BE2C (cell line): Measurements from ENCODE around the gene HES3.

Experiments
- DNase-seq: peaks from one replicate; pipeline ENCODE4 v3.0.0-alpha.2; 2020
- H3K27me3 ChIP-seq: fragments of 250-450 bp; sonication (Bioruptor Pico); 2 replicates; pipeline ENCODE4 v1.5.1; 2020; ENCODE audit warnings: mild to moderate bottlenecking
- H3K36me3 ChIP-seq: fragments of 250-450 bp; sonication (Bioruptor Pico); 2 replicates; pipeline ENCODE4 v1.5.1; 2020; ENCODE audit warnings: mild to moderate bottlenecking
- H3K4me1 ChIP-seq: fragments of 250-450 bp; sonication (Bioruptor Pico); 2 replicates; pipeline ENCODE4 v1.5.1; 2020
- H3K4me3 ChIP-seq: 2 replicates; pipeline ENCODE4 v1.5.1; 2011; ENCODE audit warnings: low read depth, low read length
- H3K9me3 ChIP-seq: fragments of 250-450 bp; sonication (Bioruptor Pico); 2 replicates; pipeline ENCODE4 v1.5.1; 2020
- TF ChIP-seq, protein P1 (sequence below): IDR thresholded peaks from 2 replicates; pipeline ENCODE4 v1.5.1; 2012; ENCODE audit warnings: mild to moderate bottlenecking, low read depth, low read length

Gene HES3

DNA sequence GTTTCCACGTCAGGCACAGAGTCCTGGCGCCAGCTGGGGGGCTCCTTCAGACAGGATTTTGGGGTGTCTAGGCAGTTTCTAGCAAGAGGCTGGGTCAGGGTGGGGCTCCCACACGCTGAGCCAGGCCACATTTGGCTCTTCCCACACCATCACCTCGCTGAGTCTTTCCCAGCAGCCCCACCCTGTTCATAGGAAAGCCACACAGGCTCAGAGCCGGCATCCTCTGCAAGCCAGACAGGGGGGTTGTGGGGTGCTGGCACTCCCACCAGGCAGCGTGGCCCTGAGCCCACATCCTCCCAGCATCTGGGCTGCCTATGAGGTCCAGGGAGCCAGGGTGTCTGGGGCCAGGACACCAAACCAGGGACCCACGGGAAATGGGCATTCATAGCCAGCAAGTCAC, 19.7 kb downstream of the HES3 start:
- no peak overlapping the region for H3K4me3 ChIP-seq
- no peaks in the 10 kb centered on the region for H3K36me3 ChIP-seq
- H3K4me1 ChIP-seq, result no peaks in the 10 kb centered on the region
- DNase-seq, result no peak
- no peaks in the 10 kb centered on the region for H3K27me3 ChIP-seq
- no peaks in the 10 kb centered on the region for H3K9me3 ChIP-seq
- TF ChIP-seq, protein P1, sequence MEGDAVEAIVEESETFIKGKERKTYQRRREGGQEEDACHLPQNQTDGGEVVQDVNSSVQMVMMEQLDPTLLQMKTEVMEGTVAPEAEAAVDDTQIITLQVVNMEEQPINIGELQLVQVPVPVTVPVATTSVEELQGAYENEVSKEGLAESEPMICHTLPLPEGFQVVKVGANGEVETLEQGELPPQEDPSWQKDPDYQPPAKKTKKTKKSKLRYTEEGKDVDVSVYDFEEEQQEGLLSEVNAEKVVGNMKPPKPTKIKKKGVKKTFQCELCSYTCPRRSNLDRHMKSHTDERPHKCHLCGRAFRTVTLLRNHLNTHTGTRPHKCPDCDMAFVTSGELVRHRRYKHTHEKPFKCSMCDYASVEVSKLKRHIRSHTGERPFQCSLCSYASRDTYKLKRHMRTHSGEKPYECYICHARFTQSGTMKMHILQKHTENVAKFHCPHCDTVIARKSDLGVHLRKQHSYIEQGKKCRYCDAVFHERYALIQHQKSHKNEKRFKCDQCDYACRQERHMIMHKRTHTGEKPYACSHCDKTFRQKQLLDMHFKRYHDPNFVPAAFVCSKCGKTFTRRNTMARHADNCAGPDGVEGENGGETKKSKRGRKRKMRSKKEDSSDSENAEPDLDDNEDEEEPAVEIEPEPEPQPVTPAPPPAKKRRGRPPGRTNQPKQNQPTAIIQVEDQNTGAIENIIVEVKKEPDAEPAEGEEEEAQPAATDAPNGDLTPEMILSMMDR, result no peak

DNA sequence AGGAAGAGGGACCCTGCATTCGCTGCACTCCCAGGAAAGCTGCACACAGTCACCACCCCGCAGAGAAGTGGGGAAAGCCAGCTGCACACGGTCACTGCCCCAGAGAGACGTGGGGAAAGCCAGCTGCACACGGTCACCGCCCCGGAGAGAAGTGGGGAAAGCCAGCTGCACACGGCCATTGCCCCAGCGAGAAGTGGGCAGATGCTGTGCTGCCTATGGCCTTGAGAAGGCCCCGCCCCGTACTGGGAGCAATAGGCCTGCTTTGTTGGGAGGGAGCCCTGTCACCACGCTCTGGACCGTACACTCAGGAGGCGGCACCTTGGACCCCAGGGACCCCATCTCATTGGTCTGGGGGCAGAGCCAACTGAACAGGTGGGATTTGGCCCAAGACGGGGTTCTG, 21.2 kb downstream of the HES3 start:
- no peaks in the 10 kb centered on the region for H3K4me1 ChIP-seq
- no peak overlapping the region for H3K4me3 ChIP-seq
- TF ChIP-seq, protein P1, result no peak
- no peaks in the 10 kb centered on the region for H3K9me3 ChIP-seq
- DNase-seq, result no peak
- H3K27me3 ChIP-seq, result no peaks in the 10 kb centered on the region
- no peaks in the 10 kb centered on the region for H3K36me3 ChIP-seq

DNA sequence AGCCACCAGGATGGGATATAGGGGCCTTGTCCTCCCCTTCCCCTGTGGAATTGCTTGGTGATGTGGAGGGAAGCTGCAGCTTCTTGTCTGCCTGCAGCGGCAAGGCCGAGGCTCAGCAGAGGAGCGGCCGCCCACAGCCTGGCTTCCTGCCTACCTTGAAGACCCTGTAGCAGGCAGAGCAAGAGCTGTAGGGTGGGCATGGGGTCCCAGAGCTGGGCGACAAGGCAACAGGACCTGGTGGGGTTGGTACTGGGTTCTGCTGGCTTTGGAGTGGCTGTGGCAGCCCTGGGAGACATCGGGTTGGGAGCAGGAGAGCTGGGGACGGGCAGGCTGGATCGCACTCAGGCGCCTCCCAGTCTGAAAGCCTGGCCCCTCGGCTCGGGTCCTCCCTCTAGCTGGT, 22.7 kb downstream of the HES3 start:
- Histone ChIP-seq H3K36me3 (no peaks in the 10 kb centered on the region), H3K4me3 (no peak overlapping the region), H3K9me3 (no peaks in the 10 kb centered on the region), H3K27me3 (no peaks in the 10 kb centered on the region), H3K4me1 (peaks cover 3% of the 10 kb centered on the region)
- DNase-seq, result no peak
- TF ChIP-seq, protein P1, result no peak

DNA sequence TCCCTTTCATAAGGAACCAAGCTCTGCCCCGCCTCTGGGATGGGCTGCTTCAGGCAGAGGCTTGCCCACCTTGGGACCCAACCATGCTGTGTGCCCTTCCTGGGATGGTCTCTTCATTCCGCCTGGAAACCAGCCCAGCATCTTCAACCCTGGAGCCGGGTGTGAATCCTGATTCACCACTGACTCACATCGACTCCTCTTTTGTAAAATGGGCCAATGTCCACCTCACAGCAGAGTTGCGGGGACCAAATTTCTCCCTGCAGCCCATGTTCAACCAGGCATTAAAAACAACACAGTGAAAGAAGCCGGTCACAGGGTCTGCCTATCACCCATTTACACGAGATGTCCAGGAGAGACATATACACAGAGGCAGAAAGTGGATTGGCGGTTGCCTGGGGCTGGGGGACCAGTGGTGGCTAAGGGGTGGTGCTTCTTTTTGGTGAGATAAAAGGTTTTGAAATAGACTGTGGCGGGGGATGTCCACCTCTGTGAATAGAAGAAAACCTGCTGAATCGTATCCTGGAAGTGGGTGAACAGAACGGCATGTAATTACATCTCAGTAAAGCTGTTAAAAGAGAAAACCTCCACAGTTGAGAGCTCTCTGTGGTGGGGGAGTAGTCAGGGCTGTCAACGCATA, 23.8 kb downstream of the HES3 start:
- no peak overlapping the region for H3K4me3 ChIP-seq
- TF ChIP-seq, protein P1, result no peak
- no peak for DNase-seq
- no peaks in the 10 kb centered on the region for H3K9me3 ChIP-seq
- H3K4me1 ChIP-seq, result peaks cover 3% of the 10 kb centered on the region
- no peaks in the 10 kb centered on the region for H3K27me3 ChIP-seq
- H3K36me3 ChIP-seq, result no peaks in the 10 kb centered on the region

DNA sequence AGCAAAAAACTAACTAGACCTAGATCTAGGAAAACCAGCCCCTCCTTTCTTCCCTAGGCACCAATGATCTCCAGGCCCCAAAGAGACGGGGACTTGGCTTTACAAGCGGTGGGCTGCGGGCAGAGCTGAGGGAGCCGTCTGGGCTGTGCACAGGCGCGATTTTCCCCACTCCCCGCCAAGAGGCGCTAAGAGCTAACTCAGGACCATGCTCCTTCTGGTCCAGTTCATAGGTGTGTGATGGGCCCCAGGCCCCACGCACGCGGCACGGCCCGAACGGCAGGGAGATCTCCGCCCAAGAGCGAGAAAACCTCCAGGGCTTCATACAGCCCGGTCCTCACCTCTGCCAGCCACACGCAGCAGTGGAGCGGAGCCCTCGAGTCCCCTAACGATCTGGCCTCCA, 24.4 kb downstream of the HES3 start:
- TF ChIP-seq, protein P1, result no peak
- no peaks in the 10 kb centered on the region for H3K27me3 ChIP-seq
- no peaks in the 10 kb centered on the region for H3K9me3 ChIP-seq
- H3K4me3 ChIP-seq, result no peak overlapping the region
- DNase-seq, result no peak
- peaks cover 3% of the 10 kb centered on the region for H3K4me1 ChIP-seq
- no peaks in the 10 kb centered on the region for H3K36me3 ChIP-seq

DNA sequence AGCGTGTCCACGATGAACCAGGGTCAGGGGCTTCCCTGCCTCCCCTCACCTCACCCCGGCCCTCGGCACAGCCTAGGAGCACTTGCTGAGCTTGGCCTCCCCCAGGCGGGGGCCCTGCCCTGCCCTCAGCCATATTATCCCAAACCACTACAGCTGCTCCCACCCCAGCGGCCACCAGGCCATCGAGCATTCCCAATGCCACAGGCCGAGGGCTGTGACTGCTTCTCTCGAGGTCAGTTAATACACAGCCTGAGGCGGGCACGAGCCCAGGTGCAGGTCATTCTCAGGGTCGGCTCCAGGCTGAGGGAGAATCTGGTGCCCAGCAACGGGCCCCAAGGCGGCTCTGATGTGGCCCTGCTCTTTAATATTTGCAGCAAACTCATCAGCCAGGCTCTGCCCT, 25.3 kb downstream of the HES3 start:
- Histone ChIP-seq H3K4me1 (peaks cover 3% of the 10 kb centered on the region), H3K36me3 (no peaks in the 10 kb centered on the region)

More for the DNA sequence above, 25.3 kb downstream of the HES3 start:
- H3K4me3 ChIP-seq, result no peak overlapping the region
- no peaks in the 10 kb centered on the region for H3K9me3 ChIP-seq
- H3K27me3 ChIP-seq, result no peaks in the 10 kb centered on the region
- TF ChIP-seq, protein P1, result no peak
- no peak for DNase-seq
